Activated naive CD8-positive, alpha-beta T cell treated with anti-CD3 and anti-CD28 coated beads, Interleukin-2, amount 50 U/mL, for 24 hours (primary cell): ENCODE results near the gene CEBPA.

Experiments
- ATAC-seq: fragments of 150-1000 bp; cut with Tn5 transposase; one replicate; pipeline ENCODE4 v1.10.0; 2021
- DNase-seq: peaks from one replicate; pipeline ENCODE4 v3.0.0; 2021
- H3K27ac Mint-ChIP-seq: one replicate; pipeline ENCODE4 v1.8.0; 2021; ENCODE audit warnings: mild to moderate bottlenecking, mixed read lengths
- H3K27me3 Mint-ChIP-seq: one replicate; pipeline ENCODE4 v1.8.0; 2021; ENCODE audit warnings: mixed read lengths
- H3K36me3 Mint-ChIP-seq: one replicate; pipeline ENCODE4 v1.8.0; 2021; ENCODE audit warnings: low read depth, mixed read lengths
- H3K4me1 Mint-ChIP-seq: one replicate; pipeline ENCODE4 v1.8.0; 2021; ENCODE audit warnings: mixed read lengths
- H3K4me3 Mint-ChIP-seq: one replicate; pipeline ENCODE4 v1.8.0; 2021; ENCODE audit warnings: mild to moderate bottlenecking, moderate library complexity, mixed read lengths
- H3K9me3 Mint-ChIP-seq: one replicate; pipeline ENCODE4 v1.8.0; 2021; ENCODE audit warnings: mixed read lengths

The CEBPA gene

DNA sequence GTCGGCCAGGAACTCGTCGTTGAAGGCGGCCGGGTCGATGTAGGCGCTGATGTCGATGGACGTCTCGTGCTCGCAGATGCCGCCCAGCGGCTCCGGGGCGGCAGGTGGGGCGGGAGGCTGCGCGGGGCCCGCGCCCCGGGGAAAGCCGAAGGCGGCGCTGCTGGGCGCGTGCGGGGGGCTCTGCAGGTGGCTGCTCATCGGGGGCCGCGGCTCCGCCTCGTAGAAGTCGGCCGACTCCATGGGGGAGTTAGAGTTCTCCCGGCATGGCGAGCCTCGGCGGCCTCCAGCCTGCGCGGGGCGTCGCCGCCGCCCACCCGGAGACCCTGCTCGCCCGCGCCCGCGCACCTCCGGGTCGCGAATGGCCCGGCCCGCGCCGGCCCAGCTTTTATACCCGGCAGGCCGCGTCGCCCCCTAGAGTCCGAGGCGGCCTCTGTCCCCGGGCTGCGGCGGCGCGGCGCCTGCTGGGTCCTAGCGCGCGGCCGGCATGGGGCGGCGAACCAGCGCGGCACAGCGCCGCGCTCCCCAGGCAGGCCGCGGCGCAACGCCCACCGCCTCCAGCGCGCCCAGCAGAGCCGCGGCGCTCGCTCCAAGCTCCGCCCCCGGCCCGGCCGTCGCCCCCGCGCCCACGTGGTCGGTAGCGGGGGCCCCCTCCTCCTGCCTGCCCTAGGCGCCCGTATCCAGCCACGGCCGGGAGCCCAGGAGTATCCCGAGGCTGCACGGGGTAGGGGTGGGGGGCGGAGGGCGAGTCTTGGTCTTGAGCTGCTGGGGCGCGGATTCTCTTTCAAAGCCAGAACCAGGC lies at the start of gene CEBPA:
CEBPA (minus strand) TSS at position 360 of the 799 bp plus-strand sequence; CDS start at position 240, 120 bp downstream.
- Mint-ChIP-seq H3K27me3 (peaks cover 38% of the 10 kb centered on the region), H3K36me3 (no peaks in the 10 kb centered on the region), H3K9me3 (no peaks in the 10 kb centered on the region), H3K4me1 (peaks cover 1% of the 10 kb centered on the region), H3K27ac (no peak within 1 kb of the TSS), H3K4me3 (peak within 1 kb of the TSS; percentile 32)
- ATAC-seq, result peak; percentile 90
- DNase-seq, result peak; percentile 70

DNA sequence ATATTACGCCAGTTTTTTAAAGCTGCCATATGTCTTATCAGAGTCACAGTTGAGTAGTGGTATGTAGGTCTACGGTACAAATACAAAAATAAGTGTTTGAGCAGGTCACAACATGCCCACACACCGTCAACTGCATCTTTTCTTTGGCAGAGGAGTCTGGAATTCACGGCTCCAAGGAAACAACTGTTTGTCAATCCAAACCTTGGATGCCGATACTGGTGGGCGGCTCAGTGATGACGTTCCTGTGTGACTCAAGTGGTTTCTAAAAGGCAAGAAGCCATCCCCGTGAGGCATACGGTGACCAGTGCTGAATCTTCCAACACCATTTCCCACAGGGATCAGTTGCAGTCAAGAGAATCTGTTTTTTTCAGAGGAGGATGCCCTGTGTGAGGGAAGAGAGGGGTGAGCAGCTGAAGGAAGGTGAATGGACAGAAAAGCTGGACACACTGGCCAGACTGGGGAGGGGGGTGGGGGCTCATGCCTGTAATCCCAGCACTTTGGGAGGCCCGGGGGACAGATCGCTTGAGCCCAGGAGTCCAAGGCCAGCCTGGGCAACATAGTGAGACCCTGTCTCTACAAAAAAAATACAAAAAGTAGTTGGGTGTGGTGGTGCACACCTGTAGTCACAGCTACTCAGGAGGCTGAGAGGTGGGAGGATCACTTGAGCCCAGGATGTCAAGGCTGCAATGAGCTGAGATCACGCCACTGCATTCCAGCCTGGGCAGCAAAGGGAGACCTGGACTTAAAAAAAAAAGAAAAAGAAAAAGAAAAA lies 48.4 kb upstream of the CEBPA start:
- Mint-ChIP-seq H3K4me1 (no peaks in the 10 kb centered on the region), H3K27me3 (peaks cover 27% of the 10 kb centered on the region), H3K27ac (no peak overlapping the region), H3K9me3 (peaks cover 5% of the 10 kb centered on the region), H3K36me3 (no peaks in the 10 kb centered on the region), H3K4me3 (no peak overlapping the region)
- DNase-seq, result no peak
- ATAC-seq, result no peak

DNA sequence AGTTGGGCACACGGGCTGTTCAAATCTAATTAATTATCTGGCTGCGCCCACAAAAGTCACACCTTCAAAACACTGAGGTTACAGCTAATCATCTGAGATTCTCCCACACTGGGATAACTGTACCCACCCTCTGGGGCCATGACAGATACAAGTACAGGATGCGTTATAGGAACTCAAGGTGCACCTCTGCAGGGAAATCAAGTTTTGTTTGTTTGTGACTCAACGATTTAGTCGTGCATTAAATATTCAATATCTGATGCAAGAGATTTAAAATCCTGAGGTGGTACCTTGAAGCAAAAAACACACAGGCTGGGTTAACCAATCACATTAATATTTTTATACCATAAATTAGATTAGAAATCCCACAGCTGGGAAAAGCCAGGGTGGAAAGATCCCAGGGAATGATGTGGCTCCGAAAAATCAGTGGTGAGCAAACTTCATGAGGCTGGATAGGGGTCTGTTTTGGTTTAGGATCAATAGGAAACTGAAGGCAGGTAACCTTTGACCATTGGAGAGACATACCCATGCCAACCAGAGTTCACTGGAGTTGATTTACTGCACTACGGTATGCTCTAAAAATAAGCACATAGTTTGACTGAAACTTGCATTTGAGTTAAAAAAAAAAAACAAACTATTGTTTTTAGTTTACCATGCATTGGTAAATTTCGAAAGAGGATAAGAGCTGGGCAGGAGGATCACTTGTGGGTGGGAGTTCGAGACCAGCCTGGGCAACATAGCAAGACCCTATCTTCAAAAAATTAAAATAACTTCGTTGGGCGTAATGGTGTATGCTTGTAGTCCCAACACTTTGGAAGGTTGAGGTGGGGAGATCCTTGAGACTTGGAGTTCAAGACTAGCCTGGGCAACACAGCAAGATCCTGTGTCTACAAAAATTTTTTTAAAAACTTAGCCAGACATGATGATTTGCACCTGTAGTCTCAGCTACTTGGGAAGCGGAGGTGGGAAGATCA lies 47.3 kb upstream of the CEBPA start:
- Mint-ChIP-seq H3K27ac (no peak overlapping the region), H3K4me3 (no peak overlapping the region), H3K27me3 (peaks cover 33% of the 10 kb centered on the region), H3K9me3 (no peaks in the 10 kb centered on the region), H3K4me1 (no peaks in the 10 kb centered on the region), H3K36me3 (no peaks in the 10 kb centered on the region)
- ATAC-seq (no peak), DNase-seq (no peak)

DNA sequence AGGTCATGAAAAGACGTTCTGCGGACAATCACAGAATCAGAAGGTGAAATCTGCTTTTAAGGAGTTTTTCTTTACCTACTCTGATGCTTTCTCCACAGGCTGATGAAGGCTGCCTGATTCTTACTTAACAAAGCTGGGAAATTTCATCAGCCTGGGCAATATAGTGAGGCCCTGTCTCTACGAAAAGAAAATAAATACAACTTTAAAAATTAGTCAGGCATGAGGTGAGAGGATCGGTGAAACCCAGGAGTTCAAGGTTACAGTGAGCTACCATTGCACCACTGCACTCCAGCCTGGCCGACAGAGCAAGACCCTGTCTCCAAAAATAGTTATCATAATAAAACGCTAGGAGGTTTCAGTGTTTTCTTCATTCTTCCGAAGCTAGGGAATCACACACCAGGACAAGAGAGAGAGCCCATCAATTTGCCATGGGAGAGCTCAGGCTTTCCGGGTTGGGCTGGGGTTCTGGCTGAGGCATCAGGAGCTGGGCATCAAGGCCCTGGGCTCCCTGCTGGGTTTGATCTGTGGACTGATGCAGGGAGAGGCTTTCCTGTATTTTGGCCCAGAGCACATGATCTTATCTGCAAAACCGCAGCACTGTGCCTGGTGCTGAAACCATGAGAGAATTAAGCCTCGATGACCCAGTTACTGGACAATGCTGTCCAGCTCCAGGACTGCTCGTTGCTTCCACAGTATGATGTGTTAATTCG lies 46.1 kb upstream of the CEBPA start:
- DNase-seq (no peak), ATAC-seq (no peak)
- Mint-ChIP-seq H3K4me1 (no peaks in the 10 kb centered on the region), H3K4me3 (no peak overlapping the region), H3K27ac (no peak overlapping the region), H3K36me3 (no peaks in the 10 kb centered on the region), H3K27me3 (peaks cover 36% of the 10 kb centered on the region), H3K9me3 (no peaks in the 10 kb centered on the region)

DNA sequence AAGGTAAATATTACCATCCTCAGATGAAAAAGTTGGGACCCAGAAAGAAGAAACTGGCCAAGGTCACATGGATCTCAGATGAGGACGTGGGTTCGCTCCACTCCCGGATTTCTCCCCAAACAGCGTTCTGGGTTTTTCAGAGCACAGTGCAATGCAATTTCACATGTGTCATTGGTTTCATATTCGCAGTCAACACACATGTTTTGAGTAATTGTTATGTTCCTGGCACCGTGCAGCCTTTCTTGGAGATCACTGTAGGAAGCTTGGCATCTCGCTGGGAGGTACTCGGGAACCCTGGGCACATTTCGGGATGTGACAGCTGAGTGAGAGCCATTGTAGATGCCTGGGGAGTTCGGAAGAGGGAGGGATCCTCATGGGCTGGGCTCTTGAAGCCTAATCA lies 45.0 kb upstream of the CEBPA start:
- H3K9me3 Mint-ChIP-seq, result no peaks in the 10 kb centered on the region
- no peak overlapping the region for H3K27ac Mint-ChIP-seq
- ATAC-seq (no peak), DNase-seq (no peak)
- H3K27me3 Mint-ChIP-seq, result peaks cover 46% of the 10 kb centered on the region
- no peaks in the 10 kb centered on the region for H3K36me3 Mint-ChIP-seq
- no peaks in the 10 kb centered on the region for H3K4me1 Mint-ChIP-seq
- no peak overlapping the region for H3K4me3 Mint-ChIP-seq

DNA sequence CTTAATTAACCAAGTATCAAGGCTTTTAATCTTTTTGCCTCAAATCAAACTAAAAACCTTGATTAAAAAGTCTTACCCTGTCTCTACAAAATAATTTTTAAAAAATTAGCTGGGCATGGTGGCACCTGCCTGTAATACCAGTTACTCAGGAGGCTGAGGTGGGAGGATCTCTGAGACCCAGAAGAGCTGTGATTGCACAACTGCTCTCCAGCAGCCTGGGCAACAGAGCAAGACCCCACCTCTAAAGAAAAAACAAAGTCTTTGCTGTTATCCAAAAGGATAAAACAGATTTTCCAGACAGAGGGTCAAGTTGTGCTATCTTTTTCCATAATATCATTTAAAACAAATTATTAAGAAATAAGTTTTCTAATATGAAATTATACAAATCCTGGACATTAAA lies 44.3 kb upstream of the CEBPA start:
- no peak overlapping the region for H3K27ac Mint-ChIP-seq
- H3K27me3 Mint-ChIP-seq, result peaks cover 49% of the 10 kb centered on the region
- ATAC-seq (no peak), DNase-seq (no peak)
- H3K36me3 Mint-ChIP-seq, result no peaks in the 10 kb centered on the region
- no peaks in the 10 kb centered on the region for H3K4me1 Mint-ChIP-seq
- H3K4me3 Mint-ChIP-seq, result no peak overlapping the region
- no peaks in the 10 kb centered on the region for H3K9me3 Mint-ChIP-seq

DNA sequence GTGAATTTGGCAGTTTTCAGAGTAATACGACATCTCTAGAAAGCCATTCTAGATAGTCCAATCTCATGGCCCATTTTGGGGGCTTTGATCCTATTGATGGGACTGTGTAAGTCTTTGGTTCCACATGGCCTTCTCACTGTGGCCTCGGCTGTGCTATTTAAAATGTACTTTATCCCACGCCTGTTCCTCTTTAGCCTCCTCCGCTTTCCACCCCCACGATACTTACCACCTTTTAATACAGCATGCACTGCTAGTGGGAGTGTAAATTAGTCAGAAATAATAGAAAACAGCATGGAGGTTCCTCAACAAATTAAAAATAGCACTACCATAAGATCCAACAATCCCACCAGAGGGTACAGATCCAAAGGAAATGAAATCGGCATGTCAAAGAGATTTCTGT lies 42.8 kb upstream of the CEBPA start:
- Mint-ChIP-seq H3K4me1 (no peaks in the 10 kb centered on the region), H3K36me3 (no peaks in the 10 kb centered on the region), H3K27ac (no peak overlapping the region), H3K27me3 (peaks cover 61% of the 10 kb centered on the region), H3K9me3 (no peaks in the 10 kb centered on the region), H3K4me3 (no peak overlapping the region)
- ATAC-seq (no peak), DNase-seq (no peak)

DNA sequence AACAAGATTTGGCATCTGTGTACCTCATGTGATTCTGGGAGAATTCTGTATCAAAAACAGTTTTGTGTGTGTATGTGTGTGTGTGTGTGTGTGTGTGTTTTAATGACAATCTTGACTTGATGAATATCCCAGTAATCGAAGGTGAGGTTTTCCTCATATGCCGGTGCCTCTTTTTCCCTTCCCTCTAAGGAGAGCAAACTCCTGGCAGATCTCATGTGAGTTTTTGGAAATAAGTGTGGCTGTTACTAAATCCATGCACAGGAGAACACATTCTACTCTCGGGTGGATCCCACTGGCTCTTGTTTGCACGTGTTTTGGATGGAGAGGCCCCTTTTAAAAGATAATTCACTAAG lies 42.2 kb upstream of the CEBPA start:
- no peaks in the 10 kb centered on the region for H3K4me1 Mint-ChIP-seq

DNA sequence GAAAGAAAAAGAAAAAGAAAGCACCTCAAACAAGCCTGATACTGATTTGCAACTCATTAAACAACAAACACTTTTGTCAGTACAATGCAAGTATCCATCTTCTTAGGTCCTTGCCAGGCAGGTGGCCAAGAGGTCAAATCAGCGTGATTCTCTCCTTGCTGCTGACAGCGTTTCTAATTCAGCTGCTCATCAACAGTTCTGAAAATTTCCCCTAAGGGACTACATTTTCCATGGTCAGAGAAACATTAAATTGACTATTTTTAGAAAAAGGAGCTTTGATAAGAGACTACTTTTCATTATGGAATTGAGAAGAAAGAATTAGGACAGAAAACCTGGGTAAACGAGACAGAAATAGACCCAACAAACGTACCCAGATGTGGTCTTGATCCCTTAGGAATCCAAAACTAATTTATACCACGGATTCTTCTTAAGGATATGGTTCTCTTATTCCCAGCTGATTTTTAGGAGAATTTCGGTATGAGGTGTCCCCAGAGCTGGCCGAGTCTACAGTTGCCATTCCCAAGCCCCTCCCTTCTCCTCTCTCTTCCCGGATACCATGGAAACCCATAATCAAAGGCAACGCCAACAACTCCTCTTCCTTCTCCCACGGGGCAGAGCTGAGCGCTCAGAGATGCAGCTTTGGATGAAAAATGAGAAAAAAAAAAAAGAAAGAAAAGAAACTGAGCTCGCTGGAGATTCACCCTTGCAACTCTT lies 41.7 kb upstream of the CEBPA start:
- H3K4me3 Mint-ChIP-seq, result no peak overlapping the region
- no peak for DNase-seq
- H3K27me3 Mint-ChIP-seq, result peaks cover 54% of the 10 kb centered on the region
- no peaks in the 10 kb centered on the region for H3K9me3 Mint-ChIP-seq
- H3K27ac Mint-ChIP-seq, result no peak overlapping the region
- no peak for ATAC-seq
- H3K36me3 Mint-ChIP-seq, result no peaks in the 10 kb centered on the region
- no peaks in the 10 kb centered on the region for H3K4me1 Mint-ChIP-seq

More for the DNA sequence above, 42.2 kb upstream of the CEBPA start:
- no peak for DNase-seq
- no peak for ATAC-seq
- Mint-ChIP-seq H3K27me3 (peaks cover 54% of the 10 kb centered on the region), H3K27ac (no peak overlapping the region), H3K9me3 (no peaks in the 10 kb centered on the region), H3K4me3 (no peak overlapping the region), H3K36me3 (no peaks in the 10 kb centered on the region)

DNA sequence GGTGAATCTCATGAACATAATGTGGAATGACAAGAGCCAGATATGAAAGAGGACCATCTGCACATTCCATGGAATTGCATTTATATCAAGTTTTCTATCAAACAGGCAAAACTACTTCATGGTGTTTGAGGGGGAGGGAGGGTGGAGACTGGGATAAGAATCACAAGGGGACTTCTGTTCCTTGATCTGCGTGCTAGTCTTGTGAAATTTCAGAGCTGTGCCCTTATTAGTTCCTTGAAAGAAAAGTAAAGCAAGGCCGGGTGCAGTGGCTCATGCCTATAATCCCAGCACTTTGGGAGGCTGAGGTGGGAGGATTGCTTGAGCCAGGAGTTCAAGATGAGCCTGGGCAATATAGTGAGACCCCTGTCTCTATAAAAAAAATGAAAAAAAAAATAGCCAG lies 41.0 kb upstream of the CEBPA start:
- no peak for ATAC-seq
- DNase-seq, result no peak
- peaks cover 56% of the 10 kb centered on the region for H3K27me3 Mint-ChIP-seq
- H3K36me3 Mint-ChIP-seq, result no peaks in the 10 kb centered on the region
- H3K9me3 Mint-ChIP-seq, result no peaks in the 10 kb centered on the region
- H3K4me3 Mint-ChIP-seq, result no peak overlapping the region
- no peaks in the 10 kb centered on the region for H3K4me1 Mint-ChIP-seq
- no peak overlapping the region for H3K27ac Mint-ChIP-seq

DNA sequence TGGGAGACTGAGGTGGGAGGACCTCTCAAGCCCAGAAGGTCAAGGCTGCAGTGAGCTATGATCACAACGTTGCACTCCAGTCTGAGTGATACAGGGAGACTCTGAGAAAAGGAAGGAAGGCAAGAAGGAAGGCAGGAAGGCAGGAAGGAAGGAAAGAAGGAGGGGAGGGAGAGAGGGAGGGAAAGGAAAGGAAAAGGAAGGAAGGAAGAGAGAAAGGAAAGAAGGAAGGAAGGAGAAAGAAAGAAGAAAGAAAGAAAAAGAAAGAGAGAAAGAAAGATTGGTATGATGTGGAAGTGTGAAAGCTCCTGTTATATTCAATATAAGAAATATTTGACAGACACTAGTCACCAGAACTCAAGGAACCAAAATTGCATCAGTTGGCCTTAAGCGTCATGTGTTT lies 38.7 kb upstream of the CEBPA start:
- H3K9me3 Mint-ChIP-seq, result no peaks in the 10 kb centered on the region
- DNase-seq (no peak), ATAC-seq (no peak)
- no peaks in the 10 kb centered on the region for H3K36me3 Mint-ChIP-seq
- no peak overlapping the region for H3K27ac Mint-ChIP-seq
- no peak overlapping the region for H3K4me3 Mint-ChIP-seq
- H3K27me3 Mint-ChIP-seq, result peaks cover 49% of the 10 kb centered on the region
- no peaks in the 10 kb centered on the region for H3K4me1 Mint-ChIP-seq

DNA sequence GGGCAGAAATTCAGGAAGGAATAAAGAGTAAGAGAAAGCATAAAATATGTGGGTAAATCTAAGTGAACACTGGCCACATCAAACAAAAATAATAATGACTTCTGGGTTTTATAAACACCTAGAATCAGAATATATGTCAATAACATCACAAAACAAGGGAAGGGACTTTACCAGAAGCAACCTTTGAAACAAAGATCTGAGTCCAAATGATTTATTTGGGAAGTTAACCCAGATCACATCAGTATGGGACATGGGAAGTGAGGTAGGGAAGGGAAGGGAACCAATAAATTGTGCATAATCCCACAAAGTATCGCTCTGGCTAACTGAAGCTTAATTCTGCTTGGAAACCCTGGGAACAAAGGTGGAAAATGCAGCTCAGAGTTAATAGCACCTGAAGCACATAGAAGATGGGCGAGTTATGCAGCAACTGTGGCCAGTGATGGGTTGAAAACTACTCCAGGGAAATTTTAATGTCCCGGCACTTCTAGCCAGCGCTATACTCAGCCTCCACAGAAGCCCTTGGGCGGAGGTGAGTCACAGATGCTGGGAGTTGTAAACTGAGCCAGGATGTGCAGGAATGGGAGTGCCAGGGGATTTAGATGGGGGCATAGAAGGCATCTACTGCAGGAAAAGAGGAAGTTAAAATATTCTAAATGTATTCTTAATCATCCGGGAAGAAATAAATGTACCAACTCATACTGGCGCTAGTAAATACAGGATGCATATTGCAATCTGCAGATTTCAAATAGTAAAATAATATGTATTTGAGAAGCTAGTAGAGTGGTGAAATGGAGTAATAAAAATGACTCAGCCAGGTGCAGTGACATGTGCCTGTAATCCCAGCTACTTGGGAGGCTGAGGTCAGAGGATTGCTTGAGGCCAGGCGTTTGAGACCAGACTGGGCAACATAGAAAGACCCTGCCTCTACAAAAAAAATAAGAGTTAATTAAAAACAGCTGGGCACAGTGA lies 37.0 kb upstream of the CEBPA start:
- Mint-ChIP-seq H3K36me3 (no peaks in the 10 kb centered on the region), H3K27ac (no peak overlapping the region), H3K9me3 (no peaks in the 10 kb centered on the region), H3K27me3 (peaks cover 39% of the 10 kb centered on the region), H3K4me1 (no peaks in the 10 kb centered on the region), H3K4me3 (no peak overlapping the region)
- ATAC-seq, result no peak
- DNase-seq, result no peak

DNA sequence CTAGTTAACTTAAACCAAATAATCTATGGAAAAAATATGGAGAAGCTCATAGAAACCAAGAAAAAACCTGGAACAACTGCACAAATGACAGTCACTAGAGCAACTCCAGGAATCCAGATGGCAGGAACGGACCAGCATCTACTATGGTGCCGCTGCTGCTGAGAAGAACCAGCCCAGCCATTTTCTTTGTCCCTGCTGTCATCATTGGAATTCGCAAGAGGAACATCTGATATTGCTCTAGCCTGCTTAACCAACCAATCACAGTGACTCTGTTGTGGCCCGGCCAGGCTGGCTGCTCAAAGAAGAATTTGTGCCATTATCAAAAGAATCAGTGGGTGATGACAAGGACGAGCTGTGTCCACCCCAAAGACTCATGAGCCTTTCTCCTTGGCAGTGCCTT lies 33.1 kb upstream of the CEBPA start:
- DNase-seq (no peak), ATAC-seq (no peak)
- Mint-ChIP-seq H3K27ac (no peak overlapping the region), H3K27me3 (peaks cover 13% of the 10 kb centered on the region), H3K36me3 (no peaks in the 10 kb centered on the region), H3K4me1 (no peaks in the 10 kb centered on the region), H3K4me3 (no peak overlapping the region), H3K9me3 (no peaks in the 10 kb centered on the region)
